DMS153 (cell line): ENCODE measurements around the gene MGAT4B.
"Not testable (repeated sequence)": the region's sequence is repeated elsewhere in the genome, so short reads cannot be mapped to it uniquely, and the experiment has no call there.

Source experiments
- DNase-seq: peaks from one replicate; lab custom pipeline; 2025; lab: John Stamatoyannopoulos, UW

The MGAT4B gene

GRCh38 chr5:179794575-179794974, 12.1 kb downstream of the MGAT4B start:
- no peak for DNase-seq

GRCh38 chr5:179794171-179794570, 12.5 kb downstream of the MGAT4B start:
- DNase-seq: no peak

DNA sequence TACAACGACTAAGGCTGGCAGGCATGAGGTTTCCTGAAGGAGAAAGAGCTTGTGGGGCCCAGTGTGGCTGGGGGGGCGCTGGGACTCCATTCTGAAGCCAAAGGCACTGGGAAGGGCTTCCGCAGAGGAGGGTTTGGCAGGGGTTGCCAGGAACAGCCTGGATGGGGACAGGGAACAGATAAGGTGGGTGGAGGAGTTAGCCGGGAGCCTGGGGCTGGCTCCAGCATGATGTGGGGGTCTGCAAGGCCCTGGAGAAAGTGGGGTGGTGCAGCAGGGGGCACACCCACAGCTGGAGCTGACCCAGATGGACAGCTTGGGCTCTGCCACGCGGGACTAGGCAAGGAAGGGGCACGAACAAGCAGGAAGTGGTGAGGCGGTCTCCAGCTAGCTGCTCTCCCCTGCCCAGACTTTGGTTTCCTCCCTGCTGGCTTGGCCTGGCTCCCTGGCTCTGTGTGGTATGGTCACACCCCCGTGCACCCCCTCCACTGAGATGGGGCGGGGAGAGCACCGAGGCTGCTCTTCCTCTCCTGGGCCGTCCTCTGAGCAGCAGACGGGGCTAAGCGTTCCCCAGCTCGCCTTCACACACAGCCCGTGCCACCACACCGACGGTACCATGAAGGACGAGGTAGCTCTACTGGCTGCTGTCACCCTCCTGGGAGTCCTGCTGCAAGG, 13.1 kb downstream of the MGAT4B start, which contains the start of gene LTC4S:
Gene LTC4S, plus strand, starts transcription at position 519 of the 672 bp plus-strand sequence. Its CDS starts 95 bp downstream, at position 614.
- no peak for DNase-seq

- no peak for DNase-seq
Observed at GRCh38 chr5:179792612-179793467, 13.8 kb downstream of the MGAT4B start.

- no peak for DNase-seq
Observed at GRCh38 chr5:179791881-179792611, 14.6 kb downstream of the MGAT4B start.

DNA sequence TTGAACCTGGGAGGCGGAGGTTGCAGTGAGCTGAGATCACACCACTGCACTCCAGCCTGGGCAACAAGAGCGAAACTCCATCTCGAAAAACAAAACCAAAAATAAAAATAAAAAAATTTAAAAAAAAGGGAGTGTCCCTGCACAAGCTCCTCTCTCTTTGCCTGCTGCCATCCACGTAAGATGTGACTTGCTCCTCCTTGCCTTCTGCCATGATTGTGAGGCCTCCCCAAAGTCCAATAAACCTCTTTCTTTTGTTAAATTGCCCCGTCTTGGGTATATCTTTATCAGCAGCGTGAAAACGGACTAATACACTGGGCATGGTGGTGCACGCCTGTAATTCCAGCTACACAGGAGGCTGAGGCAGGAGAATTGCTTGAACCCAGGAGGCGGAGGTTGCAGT, 17.4 kb downstream of the MGAT4B start:
- not testable (repeated sequence) for DNase-seq

DNA sequence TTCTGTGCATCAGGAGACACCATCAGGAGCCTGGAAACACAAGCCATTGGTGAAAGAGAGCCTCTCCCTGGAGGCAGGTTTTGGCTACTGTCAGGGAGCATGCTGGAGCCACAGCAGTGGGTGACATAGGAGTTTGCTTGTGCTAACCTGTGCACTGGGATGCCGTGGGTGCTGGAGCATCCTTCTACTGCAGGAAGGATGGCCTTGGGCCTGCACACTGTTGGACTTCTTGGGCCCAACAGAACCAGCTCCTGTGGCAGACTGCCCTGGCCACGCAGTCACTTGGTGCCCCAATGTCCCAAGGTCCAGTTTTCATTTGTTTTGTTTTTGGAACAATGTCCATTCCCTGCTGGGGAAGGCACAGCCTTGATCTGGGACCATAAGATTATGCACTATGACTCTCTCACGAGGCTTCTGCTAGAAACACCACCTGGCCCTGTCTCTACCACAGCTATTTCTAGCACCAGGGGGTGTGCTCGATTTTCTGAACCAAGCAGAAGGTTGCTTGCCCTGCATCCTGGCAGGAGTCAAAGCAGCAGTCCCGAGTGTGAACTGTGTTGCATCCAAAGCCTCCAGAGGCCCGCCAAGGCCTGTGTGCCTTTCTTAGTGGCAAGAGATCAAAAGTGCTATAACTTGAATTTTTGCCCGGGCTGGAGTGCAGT, 18.3 kb downstream of the MGAT4B start:
- no peak for DNase-seq

GRCh38 chr5:179786861-179787260, 19.8 kb downstream of the MGAT4B start:
- no peak for DNase-seq

- no peak for DNase-seq
Observed at GRCh38 chr5:179783128-179783527, 23.5 kb downstream of the MGAT4B start.

DNA sequence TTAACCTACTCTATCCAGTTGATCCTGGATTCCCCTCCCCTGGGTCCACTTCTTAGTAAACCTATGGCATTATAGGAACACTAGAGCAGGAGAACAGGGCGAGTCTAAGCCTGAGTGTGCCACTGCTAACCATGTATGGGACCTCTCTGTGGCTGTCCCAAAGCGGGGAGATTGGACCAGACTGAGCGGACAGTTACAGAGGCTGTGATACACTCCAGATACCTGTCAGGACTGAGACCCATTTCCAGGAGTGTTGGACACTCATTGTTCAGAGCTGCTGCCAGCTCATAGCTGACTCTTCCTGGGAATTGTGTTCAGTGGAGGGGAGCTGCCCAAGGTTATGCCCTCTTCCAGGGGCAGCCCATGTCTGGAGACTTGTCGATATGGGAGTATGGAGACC, 24.8 kb downstream of the MGAT4B start:
- no peak for DNase-seq

DNA sequence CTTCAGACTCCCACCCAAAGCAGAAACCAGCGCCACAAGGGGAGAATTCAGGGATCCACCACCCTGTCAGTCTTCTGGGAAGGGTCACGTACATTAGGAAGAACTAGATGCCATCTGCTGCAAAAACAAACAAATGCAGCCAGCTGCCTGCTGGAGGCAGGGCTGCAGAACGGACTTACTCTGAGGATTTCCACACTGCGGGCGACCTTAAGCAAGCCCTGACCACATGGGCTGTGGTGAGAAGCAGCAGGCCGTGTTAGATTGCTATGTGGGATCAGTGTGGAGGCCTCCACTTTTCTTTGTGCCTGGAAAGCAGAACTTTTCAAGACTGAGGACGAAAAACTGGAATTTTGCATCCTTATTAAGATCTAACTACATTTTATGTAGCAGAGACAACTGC, 26.3 kb downstream of the MGAT4B start:
- DNase-seq: no peak

GRCh38 chr5:179779826-179780225, 26.8 kb downstream of the MGAT4B start:
- no peak for DNase-seq

- DNase-seq: no peak
Observed at GRCh38 chr5:179778591-179778990, 28.1 kb downstream of the MGAT4B start.

GRCh38 chr5:179777909-179778308, 28.8 kb downstream of the MGAT4B start:
- no peak for DNase-seq

- DNase-seq: no peak
Observed at GRCh38 chr5:179777456-179777855, 29.2 kb downstream of the MGAT4B start.

DNA sequence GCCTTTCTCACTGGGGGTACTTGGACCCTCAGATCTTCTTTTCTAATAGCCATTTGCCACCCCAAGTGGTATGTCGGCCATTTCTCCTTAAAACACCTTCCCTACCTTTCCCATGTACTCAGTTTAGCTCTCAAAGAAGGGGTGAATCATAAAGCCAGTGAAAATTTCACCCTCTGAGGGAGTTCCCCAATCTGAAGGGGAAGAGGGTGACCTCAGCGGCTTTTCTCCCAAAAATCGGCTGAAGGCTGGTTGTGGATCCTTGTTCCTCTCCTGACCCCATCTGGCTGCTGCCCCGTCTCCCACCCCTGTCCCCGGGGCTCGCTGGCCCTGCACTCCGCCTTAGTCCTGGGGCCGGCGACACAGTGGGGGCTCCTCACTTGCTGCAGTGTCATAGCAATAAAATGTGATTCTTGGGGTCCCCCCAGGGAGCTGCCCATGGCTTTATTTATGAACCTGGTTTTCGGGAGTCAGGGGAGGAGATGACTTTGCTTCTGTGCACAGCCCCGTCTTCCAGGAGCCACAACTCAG, 30.2 kb downstream of the MGAT4B start:
- DNase-seq: no peak

GRCh38 chr5:179774442-179774841, 32.2 kb downstream of the MGAT4B start:
- DNase-seq: no peak

DNA sequence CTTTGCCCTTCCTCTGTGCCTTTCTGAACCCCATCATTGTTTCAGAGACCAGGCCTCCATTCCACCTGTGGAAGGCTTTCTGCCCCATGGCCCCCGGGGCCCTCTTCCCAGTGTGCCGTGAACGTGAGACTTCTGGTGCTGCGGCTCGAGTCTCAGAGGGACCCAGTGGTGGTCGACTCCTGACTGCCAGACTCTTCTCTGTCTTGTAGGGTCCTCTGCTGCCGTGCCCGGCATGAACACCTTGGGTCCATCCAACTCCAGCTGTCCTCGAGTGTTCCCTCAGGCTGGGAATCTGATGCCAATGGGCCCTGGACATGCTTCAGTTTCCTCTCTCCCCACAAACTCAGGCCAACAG, 33.0 kb downstream of the MGAT4B start:
- DNase-seq: no peak

DNA sequence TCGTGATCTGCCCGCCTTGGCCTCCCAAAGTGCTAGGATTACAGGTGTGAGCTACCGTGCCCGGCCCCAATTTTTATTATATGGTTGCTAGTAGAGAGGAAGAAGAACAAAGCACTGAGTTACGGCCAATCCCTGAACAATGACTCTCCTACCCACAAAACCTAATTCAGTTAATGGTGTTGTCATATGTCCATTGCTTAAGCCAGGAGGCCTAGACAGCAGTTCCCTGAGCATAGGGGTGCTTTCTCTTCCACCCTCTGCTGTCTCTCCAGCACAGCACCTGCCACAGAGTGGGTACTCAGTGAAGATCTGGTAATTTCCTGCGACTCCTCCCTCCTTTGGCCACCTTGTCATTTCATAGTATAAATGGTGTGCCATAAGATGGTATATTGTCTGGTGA, 34.3 kb downstream of the MGAT4B start:
- no peak for DNase-seq

DNA sequence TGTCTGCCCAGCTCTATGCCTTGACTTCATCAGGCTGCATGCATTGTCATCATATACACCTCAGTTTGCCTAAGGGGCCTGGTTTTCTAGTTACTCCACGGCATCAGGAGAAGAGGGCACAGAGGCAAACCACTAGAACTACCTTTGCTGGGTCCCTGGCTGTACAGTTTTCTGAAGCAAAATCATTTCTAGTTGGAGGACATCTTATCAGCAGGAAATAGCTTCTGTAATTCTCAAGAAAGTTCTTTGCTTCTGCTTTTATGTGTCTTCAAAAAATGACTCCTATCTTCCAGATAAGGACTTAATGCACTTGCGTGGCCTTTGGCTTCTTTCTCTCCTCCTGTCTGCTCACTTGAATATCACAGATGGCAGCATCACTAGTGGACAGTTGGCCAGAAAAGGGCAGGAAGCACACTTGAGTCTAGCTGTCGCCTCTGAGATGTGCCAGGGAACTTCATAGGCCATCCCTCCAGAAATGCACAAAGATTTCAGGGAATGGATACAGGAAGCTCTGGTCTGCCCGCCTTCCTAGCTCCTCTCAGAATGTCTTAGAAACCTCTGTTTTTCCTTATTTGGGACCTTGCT, 35.3 kb downstream of the MGAT4B start:
- no peak for DNase-seq

DNA sequence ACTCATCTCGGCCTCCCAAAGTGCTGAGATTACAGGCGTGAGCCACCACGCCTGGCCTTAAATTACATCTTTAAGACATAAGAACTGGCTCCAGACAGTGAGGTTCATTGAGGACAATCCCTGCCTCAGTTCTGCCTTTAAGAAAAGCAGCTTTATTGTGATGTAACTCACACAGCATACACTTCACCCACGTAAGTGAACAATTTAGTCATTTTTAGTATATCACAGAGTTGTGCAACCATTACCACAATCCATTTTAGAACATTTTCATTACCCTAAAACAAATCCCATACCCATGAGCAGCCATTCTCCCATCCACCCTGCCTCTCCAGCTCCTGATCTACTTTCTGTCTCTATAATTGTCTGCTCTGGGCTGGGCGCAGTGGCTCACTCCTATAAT, 36.9 kb downstream of the MGAT4B start:
- DNase-seq: no peak

DNA sequence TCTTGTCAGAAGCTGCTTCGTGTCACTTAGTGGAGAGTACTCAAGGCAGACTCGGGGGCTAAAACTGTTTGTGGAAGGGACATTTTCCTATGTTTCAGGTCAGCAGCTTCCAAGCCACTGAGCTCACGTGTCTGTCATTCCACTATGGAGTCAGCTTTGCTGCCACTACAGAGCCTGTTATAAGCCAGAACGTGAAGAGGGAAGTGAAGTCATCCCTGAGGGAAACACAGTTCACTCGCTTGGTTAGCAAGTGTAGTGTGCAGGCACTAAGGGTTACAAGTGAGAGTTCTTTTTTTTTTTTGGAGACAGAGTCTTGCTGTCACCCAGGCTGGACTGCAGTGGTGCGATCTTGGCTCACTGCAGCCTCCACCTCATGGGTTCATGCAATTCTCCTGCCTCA, 37.4 kb downstream of the MGAT4B start:
- no peak for DNase-seq
